SK-N-SH (cell line): ENCODE measurements around the gene ZBTB45. TPM values are rescaled to one million over a fixed set of nuclear protein-coding genes. Genes with fewer than 3 reads are reported as not detected.
"Not testable (repeated sequence)": the region's sequence is repeated elsewhere in the genome, so short reads cannot be mapped to it uniquely, and the experiment has no call there.

Experiments used
- CTCF ChIA-PET: fragments of 300-600, 350-600 bp; formaldehyde crosslinking; extraction: SDS; loops from one replicate; lab custom pipeline; 2021; lab: Yijun Ruan, JAX
- POLR2A ChIA-PET: fragments of 350-600 bp; sonication (Branson Sonifier 250); formaldehyde crosslinking; extraction: SDS; loops from one replicate; lab custom pipeline; 2020; ENCODE audit warnings: antibody characterized with exemption, inconsistent platforms; lab: Yijun Ruan, JAX
- DNase-seq: peaks from one replicate; pipeline ENCODE4 v3.0.0; 2012
- H2AFZ ChIP-seq: fragments of 200-600 bp; sonication (generic); 2 replicates; pipeline ENCODE4 v1.8.1; 2016; ENCODE audit warnings: antibody characterized with exemption, mild to moderate bottlenecking, low read depth
- H3F3A ChIP-seq: fragments of 200-600 bp; sonication (generic); replicated peaks from 2 replicates; pipeline ENCODE3; 2016; ENCODE audit warnings: antibody characterized with exemption, mild to moderate bottlenecking; ENCODE audit not compliant: insufficient read depth
- H3K27ac ChIP-seq, 2 experiments: fragments of 200-500 bp in 1 of 2; fragments of 200-600 bp in 1 of 2; sonication (Bioruptor generic) in 1 of 2; sonication (generic), shearing (Covaris generic) in 1 of 2; 2 replicates each; pipeline versions ENCODE4 v1.5.1 to v1.6.1; 2014 to 2016; ENCODE audit warnings: low read depth in 2 of 2, inconsistent platforms in 1 of 2, low read length in 1 of 2, mild to moderate bottlenecking in 1 of 2, mixed read lengths in 1 of 2
- H3K27me3 ChIP-seq: fragments of 200-600 bp; sonication (generic), shearing (Covaris generic); 2 replicates; pipeline ENCODE4 v1.6.1; 2016; ENCODE audit warnings: mixed run types; ENCODE audit not compliant: insufficient read depth
- H3K36me3 ChIP-seq, 2 experiments: fragments of 200-500 bp in 1 of 2; fragments of 200-600 bp in 1 of 2; sonication (Bioruptor generic) in 1 of 2; sonication (generic) in 1 of 2; replicated peaks in 1 of 2; 2 replicates each; pipeline versions ENCODE3 to v1.5.1; 2014 to 2016; ENCODE audit warnings: low read length in 1 of 2, mild to moderate bottlenecking in 1 of 2; ENCODE audit not compliant: insufficient read depth in 2 of 2, control insufficient read depth in 1 of 2
- H3K4me1 ChIP-seq, 2 experiments: fragments of 200-500 bp in 1 of 2; fragments of 200-600 bp in 1 of 2; sonication (Bioruptor generic) in 1 of 2; sonication (generic), shearing (Covaris generic) in 1 of 2; 2 replicates each; pipeline versions ENCODE4 v1.5.1 to v1.6.1; 2014 to 2016; ENCODE audit warnings: low read depth in 1 of 2, low read length in 1 of 2, mixed run types in 1 of 2; ENCODE audit not compliant: insufficient read depth in 2 of 2, control insufficient read depth in 1 of 2
- H3K4me2 ChIP-seq: fragments of 200-600 bp; sonication (generic), shearing (Covaris generic); 2 replicates; pipeline ENCODE4 v1.6.1; 2017; ENCODE audit warnings: mixed run types
- H3K4me3 ChIP-seq, 2 experiments: fragments of 200-500 bp in 1 of 2; fragments of 200-600 bp in 1 of 2; sonication (Bioruptor generic) in 1 of 2; sonication (generic), shearing (Covaris generic) in 1 of 2; 2 replicates each; pipeline versions ENCODE4 v1.5.1 to v1.8.1; 2014 to 2016; ENCODE audit warnings: low read depth in 2 of 2, inconsistent platforms in 1 of 2, low read length in 1 of 2, mild to moderate bottlenecking in 1 of 2, mixed read lengths in 1 of 2, moderate library complexity in 1 of 2
- H3K79me2 ChIP-seq: fragments of 200-600 bp; sonication (generic); 2 replicates; pipeline ENCODE4 v1.8.1; 2017; ENCODE audit warnings: mild to moderate bottlenecking; ENCODE audit not compliant: insufficient read depth
- H3K9ac ChIP-seq: fragments of 200-600 bp; sonication (generic); 2 replicates; pipeline ENCODE4 v1.6.1; 2017; ENCODE audit warnings: mixed run types
- H3K9me2 ChIP-seq: fragments of 200-600 bp; sonication (generic); 2 replicates; pipeline ENCODE4 v1.6.1; 2017; ENCODE audit warnings: mixed run types
- H3K9me3 ChIP-seq: fragments of 200-600 bp; sonication (generic); 2 replicates; pipeline ENCODE4 v1.6.1; 2017; ENCODE audit warnings: mixed run types, mild to moderate bottlenecking, moderate library complexity
- H4K20me1 ChIP-seq: fragments of 200-600 bp; sonication (generic); 2 replicates; pipeline ENCODE4 v1.6.1; 2017; ENCODE audit warnings: mild to moderate bottlenecking, mixed run types; ENCODE audit not compliant: insufficient read depth
- CHD2 ChIP-seq: fragments of 150-350 bp; IDR thresholded peaks from 2 replicates; pipeline ENCODE4 v1.6.1; 2018; ENCODE audit warnings: low read length; ENCODE audit not compliant: partially characterized antibody
- CTCF ChIP-seq: fragments of 200-600 bp; sonication (generic); IDR thresholded peaks from 2 replicates; pipeline ENCODE4 v1.6.1; 2017; ENCODE audit warnings: antibody characterized with exemption, mild to moderate bottlenecking, moderate library complexity
- FOXM1 ChIP-seq: IDR thresholded peaks from 2 replicates; pipeline ENCODE4 v1.4.0; 2012; ENCODE audit warnings: low read depth, mild to moderate bottlenecking
- IRF3 ChIP-seq: fragments of 150-350 bp; IDR thresholded peaks from 2 replicates; pipeline ENCODE4 v1.6.1; 2016; ENCODE audit warnings: mild to moderate bottlenecking, low read depth, low read length
- MAX ChIP-seq: IDR thresholded peaks from 2 replicates; pipeline ENCODE4 v1.4.0; 2012; ENCODE audit warnings: low read depth
- MEF2A ChIP-seq: IDR thresholded peaks from 2 replicates; pipeline ENCODE4 v1.4.0; 2012; ENCODE audit warnings: low read depth, borderline replicate concordance
- POLR2AphosphoS5 ChIP-seq: IDR thresholded peaks from 2 replicates; pipeline ENCODE4 v1.6.1; 2012; ENCODE audit warnings: low read depth, low read length
- REST ChIP-seq: IDR thresholded peaks from 2 replicates; pipeline ENCODE4 v1.6.1; 2012; ENCODE audit warnings: mild to moderate bottlenecking, low read depth, low read length, moderate library complexity
- RFX5 ChIP-seq: IDR thresholded peaks from 2 replicates; pipeline ENCODE4 v1.6.1; 2012; ENCODE audit warnings: mild to moderate bottlenecking, improper control_type of control experiment, low read length
- RXRA ChIP-seq: IDR thresholded peaks from 2 replicates; pipeline ENCODE4 v1.4.0; 2012; ENCODE audit warnings: low read depth, mild to moderate bottlenecking, borderline replicate concordance
- TEAD4 ChIP-seq: IDR thresholded peaks from 2 replicates; pipeline ENCODE4 v1.4.0; 2012; ENCODE audit warnings: mild to moderate bottlenecking, borderline replicate concordance; ENCODE audit not compliant: insufficient read depth
- USF2 ChIP-seq: fragments of 150-350 bp; IDR thresholded peaks from 2 replicates; pipeline ENCODE4 v1.6.1; 2017; ENCODE audit warnings: antibody characterized with exemption, low read length, low read depth, borderline replicate concordance
- YY1 ChIP-seq: IDR thresholded peaks from 2 replicates; pipeline ENCODE4 v1.4.0; 2012; ENCODE audit warnings: low read depth, mild to moderate bottlenecking
- WGBS: methylation state at CpG from one replicate; pipeline ENCODE4 v1.1.6; 2017; ENCODE audit warnings: low lambda C conversion rate; 5-methylcytosine and 5-hydroxymethylcytosine counted together
- polyA plus RNA-seq, 3 experiments: library from polyadenylated mRNA; depleted of rRNA; stranded (reverse); fragments of >200 nt; gene quantifications; 2 replicates each; pipeline ENCODE4 v1.2.3, GENCODE V29; 2012

Gene ZBTB45
- polyA plus RNA-seq, 1 of the 3 experiments (the other 2 are of a cell fraction) = 11.3 TPM

GRCh38 chr19:58491393-58491792 is 28.2 kb downstream of the ZBTB45 start:
- Histone ChIP-seq H3K4me3 (no peak overlapping the region), H3K36me3 (no peaks in the 10 kb centered on the region), H3K27me3 (no peaks in the 10 kb centered on the region), H3K27ac (no peak overlapping the region), H3K9ac (no peak overlapping the region), H3K9me2 (no peaks in the 10 kb centered on the region), H3K4me2 (no peak overlapping the region), H3K9me3 (no peaks in the 10 kb centered on the region), H3F3A (no peaks in the 10 kb centered on the region), H2AFZ (no peak overlapping the region), H3K4me1 (no peaks in the 10 kb centered on the region), H4K20me1 (no peaks in the 10 kb centered on the region), H3K79me2 (no peaks in the 10 kb centered on the region)
- ChIA-PET POLR2A (no interaction called here), CTCF (no interaction called here)
- TF ChIP-seq RFX5 (no peak), RXRA (no peak), MAX (no peak), USF2 (no peak), MEF2A (no peak), REST (no peak), POLR2AphosphoS5 (no peak), CHD2 (no peak), FOXM1 (no peak), TEAD4 (no peak), IRF3 (no peak), YY1 (no peak)
- DNase-seq = no peak
- 88% methylated on average over 5 of the region's 5 CpGs for WGBS

- H3K79me2 ChIP-seq, H3K27ac ChIP-seq, H4K20me1 ChIP-seq, H2AFZ ChIP-seq, DNase-seq, H3K4me2 ChIP-seq, H3K9me3 ChIP-seq, H3K9ac ChIP-seq, H3F3A ChIP-seq, POLR2A ChIA-PET, H3K27me3 ChIP-seq, H3K4me3 ChIP-seq, H3K4me1 ChIP-seq, H3K9me2 ChIP-seq: not testable (repeated sequence)
- TF ChIP-seq CTCF = peak; percentile 30; the same call in 1 of the 2 replicates
- CTCF ChIA-PET = interaction anchor here (0.8 to 1.4 kb wide), 2 partner anchors 11 to 35 kb away, joined by 3 to 4 read pairs; no protein-coding TSS in a partner anchor
- peaks cover 0 to 12% of the 10 kb centered on the region in 2 experiments for H3K36me3 ChIP-seq
- 85% methylated on average over 5 of the region's 5 CpGs for WGBS
These were observed 35.3 kb downstream of the ZBTB45 start for GRCh38 chr19:58484349-58484748.
